ENCODE results near the gene FARP2.

GRCh38 chr2:241308267-241308666, 47.8 kb upstream of the FARP2 start:
- no peak for TF ChIP-seq CTCF (IDR thresholded peaks at IDR 0.05; ENCODE audit: low read length)
- TF ChIP-seq EZH2 (IDR thresholded peaks at IDR 0.05; ENCODE audit: borderline replicate concordance, low read length), result no peak
